ENCODE results near the gene KCNE4.

KCNE4 gene

DNA sequence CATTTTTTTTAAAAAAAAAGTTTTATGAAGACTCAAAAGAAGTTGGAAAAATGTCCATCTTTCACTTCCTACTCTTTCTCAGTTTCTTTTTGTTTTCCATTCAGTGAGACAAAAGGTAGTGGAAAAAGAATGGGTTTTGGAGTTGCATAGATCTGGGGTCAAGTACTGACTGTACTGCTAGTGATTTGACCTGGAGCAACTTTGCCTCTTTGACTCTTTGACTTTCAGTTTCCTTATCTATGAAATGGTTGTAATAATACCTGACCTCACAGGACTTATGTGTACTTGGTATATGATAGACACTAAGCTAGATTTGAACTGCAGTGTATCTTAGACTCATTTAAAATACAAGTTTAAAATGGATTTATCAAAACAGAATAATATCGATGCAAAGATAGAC is 3.5 kb upstream of the KCNE4 start:
- DNase-seq (ENCODE audit: low read depth), result no peak
- TF ChIP-seq, protein P1, sequence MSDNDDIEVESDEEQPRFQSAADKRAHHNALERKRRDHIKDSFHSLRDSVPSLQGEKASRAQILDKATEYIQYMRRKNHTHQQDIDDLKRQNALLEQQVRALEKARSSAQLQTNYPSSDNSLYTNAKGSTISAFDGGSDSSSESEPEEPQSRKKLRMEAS (IDR thresholded peaks at IDR 0.05; ENCODE audit: low read depth, low read length), result no peak
- TF ChIP-seq, protein P2, sequence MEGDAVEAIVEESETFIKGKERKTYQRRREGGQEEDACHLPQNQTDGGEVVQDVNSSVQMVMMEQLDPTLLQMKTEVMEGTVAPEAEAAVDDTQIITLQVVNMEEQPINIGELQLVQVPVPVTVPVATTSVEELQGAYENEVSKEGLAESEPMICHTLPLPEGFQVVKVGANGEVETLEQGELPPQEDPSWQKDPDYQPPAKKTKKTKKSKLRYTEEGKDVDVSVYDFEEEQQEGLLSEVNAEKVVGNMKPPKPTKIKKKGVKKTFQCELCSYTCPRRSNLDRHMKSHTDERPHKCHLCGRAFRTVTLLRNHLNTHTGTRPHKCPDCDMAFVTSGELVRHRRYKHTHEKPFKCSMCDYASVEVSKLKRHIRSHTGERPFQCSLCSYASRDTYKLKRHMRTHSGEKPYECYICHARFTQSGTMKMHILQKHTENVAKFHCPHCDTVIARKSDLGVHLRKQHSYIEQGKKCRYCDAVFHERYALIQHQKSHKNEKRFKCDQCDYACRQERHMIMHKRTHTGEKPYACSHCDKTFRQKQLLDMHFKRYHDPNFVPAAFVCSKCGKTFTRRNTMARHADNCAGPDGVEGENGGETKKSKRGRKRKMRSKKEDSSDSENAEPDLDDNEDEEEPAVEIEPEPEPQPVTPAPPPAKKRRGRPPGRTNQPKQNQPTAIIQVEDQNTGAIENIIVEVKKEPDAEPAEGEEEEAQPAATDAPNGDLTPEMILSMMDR (IDR thresholded peaks at IDR 0.05; ENCODE audit: low read depth, low read length), result no peak
- no peak for TF ChIP-seq MYC (IDR thresholded peaks at IDR 0.05; ENCODE audit: low read depth, low read length)
- H3K4me3 ChIP-seq (ENCODE audit: low read depth, low read length), result no peak overlapping the region

DNA sequence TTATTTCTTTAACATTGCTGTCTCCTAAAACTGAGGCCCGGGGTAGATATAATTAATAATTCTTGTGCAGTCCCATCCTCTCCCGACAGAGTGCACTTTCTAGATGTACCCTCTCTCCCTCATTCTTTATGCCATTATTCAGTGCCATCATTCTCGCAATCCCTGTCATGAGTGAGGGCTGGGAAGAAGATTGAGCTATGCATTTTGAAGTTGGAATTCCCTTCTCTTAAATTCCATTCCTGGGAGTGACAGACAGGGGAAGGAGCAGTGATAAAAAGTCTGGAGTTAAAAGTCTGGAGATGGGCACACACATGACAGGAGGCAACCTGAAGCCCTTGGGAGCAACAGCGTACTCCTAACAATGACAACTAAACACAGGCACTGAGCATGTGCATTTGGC is 2.6 kb upstream of the KCNE4 start:
- no peak for TF ChIP-seq POLR2A (IDR thresholded peaks at IDR 0.05; ENCODE audit: extremely low read depth, insufficient read length)
- TF ChIP-seq, protein P2 (IDR thresholded peaks at IDR 0.05; ENCODE audit: low read depth, low read length), result no peak
- TF ChIP-seq MYC (IDR thresholded peaks at IDR 0.05; ENCODE audit: low read depth, low read length), result no peak
- TF ChIP-seq, protein P1 (IDR thresholded peaks at IDR 0.05; ENCODE audit: low read depth, low read length), result no peak
- no peak for DNase-seq (ENCODE audit: low read depth)
- H3K4me3 ChIP-seq (ENCODE audit: low read depth, low read length), result no peak overlapping the region

DNA sequence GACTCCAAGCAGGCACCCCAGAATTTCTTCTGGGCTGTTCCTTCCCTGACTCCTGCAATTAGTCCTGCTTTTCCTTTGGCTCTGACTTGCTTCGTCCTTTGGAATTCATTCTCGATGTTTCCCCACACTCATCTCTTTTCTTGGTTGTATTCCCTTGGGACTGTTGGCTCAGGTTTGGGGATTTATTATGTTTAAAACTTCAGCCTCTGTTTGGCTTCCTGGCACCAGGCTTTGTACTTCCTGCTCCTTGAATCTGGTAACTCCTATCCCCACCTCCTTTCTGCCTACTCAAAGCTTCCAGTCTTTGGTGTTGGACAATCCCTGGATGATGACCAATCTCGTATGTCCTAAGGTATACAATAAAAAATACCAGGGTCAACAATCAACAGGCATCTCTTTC is 1.8 kb upstream of the KCNE4 start:
- DNase-seq (ENCODE audit: low read depth), result no peak
- H3K4me3 ChIP-seq (ENCODE audit: low read depth, low read length), result no peak overlapping the region
- TF ChIP-seq POLR2A (IDR thresholded peaks at IDR 0.05; ENCODE audit: extremely low read depth, insufficient read length) (no peak), MYC (IDR thresholded peaks at IDR 0.05; ENCODE audit: low read depth, low read length) (no peak)
- TF ChIP-seq, protein P2 (IDR thresholded peaks at IDR 0.05; ENCODE audit: low read depth, low read length), result no peak
- TF ChIP-seq, protein P1 (IDR thresholded peaks at IDR 0.05; ENCODE audit: low read depth, low read length), result no peak

DNA sequence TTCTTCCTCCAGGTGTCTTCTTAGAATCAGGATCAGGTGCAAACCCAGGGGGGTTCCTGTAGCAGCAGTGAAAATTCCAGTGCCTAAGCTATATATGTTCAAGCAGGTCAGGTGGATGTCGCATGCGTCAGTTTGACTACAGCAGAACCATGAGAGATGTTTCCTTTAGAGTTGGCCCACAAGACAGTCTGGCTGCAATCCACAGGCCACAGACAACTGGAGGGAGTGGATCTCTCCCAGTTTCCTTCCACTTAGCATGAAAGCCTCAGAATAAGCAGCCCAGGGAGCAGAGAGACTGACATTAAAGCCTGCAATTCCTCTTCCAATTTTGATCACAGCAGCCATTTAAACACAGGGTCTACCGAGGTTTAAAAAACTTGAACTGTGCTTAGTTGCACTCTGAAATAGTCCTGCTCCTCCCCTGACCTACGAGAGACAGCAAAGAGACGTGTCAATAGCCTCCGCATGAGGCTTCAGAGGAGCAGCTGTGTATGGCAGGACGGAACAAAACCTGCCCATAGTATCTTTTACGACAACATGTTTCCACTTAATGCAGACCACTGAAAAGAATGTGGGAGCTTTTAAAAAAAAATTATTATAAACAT is 988 bp upstream of the KCNE4 start:
- no peak for DNase-seq (ENCODE audit: low read depth)
- no peak overlapping the region for H3K4me3 ChIP-seq (ENCODE audit: low read depth, low read length)

DNA sequence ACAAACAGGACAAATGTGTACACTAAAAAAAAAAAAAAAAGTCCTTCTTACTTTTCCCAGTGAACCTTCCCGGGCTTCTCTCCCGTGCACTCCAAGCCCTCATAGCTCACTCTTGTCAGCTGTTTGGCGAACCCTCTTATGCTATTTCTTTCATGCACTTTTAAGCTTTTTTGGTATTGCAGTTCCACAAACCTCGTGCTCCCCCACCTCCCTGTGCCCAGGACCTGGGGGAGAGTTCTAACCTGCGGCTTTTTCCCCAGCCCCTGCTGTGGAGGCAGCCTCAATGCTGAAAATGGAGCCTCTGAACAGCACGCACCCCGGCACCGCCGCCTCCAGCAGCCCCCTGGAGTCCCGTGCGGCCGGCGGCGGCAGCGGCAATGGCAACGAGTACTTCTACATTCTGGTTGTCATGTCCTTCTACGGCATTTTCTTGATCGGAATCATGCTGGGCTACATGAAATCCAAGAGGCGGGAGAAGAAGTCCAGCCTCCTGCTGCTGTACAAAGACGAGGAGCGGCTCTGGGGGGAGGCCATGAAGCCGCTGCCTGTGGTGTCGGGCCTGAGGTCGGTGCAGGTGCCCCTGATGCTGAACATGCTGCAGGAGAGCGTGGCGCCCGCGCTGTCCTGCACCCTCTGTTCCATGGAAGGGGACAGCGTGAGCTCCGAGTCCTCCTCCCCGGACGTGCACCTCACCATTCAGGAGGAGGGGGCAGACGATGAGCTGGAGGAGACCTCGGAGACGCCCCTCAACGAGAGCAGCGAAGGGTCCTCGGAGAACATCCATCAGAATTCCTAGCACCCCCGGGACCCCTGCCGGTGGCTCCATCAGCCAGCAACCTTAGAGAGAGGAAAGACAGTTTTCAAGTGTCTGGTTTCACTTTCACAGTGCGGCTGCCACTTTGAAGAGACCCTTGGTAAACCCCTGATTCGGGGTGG is 826 bp downstream of the KCNE4 start:
- no peak for DNase-seq (ENCODE audit: low read depth)
- TF ChIP-seq, protein P1 (IDR thresholded peaks at IDR 0.05; ENCODE audit: low read depth, low read length), result no peak
- TF ChIP-seq, protein P2 (IDR thresholded peaks at IDR 0.05; ENCODE audit: low read depth, low read length), result no peak
- no peak for TF ChIP-seq POLR2A (IDR thresholded peaks at IDR 0.05; ENCODE audit: extremely low read depth, insufficient read length)
- no peak for TF ChIP-seq MYC (IDR thresholded peaks at IDR 0.05; ENCODE audit: low read depth, low read length)
- H3K4me3 ChIP-seq (ENCODE audit: low read depth, low read length), result no peak overlapping the region

More for the DNA sequence above, 988 bp upstream of the KCNE4 start:
- TF ChIP-seq, protein P2 (IDR thresholded peaks at IDR 0.05; ENCODE audit: low read depth, low read length), result no peak
- TF ChIP-seq MYC (IDR thresholded peaks at IDR 0.05; ENCODE audit: low read depth, low read length) (no peak), POLR2A (IDR thresholded peaks at IDR 0.05; ENCODE audit: extremely low read depth, insufficient read length) (no peak)
- TF ChIP-seq, protein P1 (IDR thresholded peaks at IDR 0.05; ENCODE audit: low read depth, low read length), result no peak

Measured in NB4 (cell line).